IMR-90 (cell line): Measurements from ENCODE around the gene TEX264. TPM values are rescaled to one million over a fixed set of nuclear protein-coding genes. Genes with fewer than 3 reads are reported as not detected.

Experiments used
- ATAC-seq: fragments of 200-7000 bp; cut with Tn5 transposase; 2 replicates; pipeline ENCODE4 v1.9.1; 2020; ENCODE audit warnings: low read depth, mild to moderate bottlenecking, moderate library complexity
- BruUV-seq: library from RNA; stranded (reverse); fragments of 400-500 nt; replicated peaks from 2 replicates; lab custom pipeline; 2021; lab: Mats Ljungman, UMichigan
- CTCF ChIA-PET: fragments of 300-600 bp; formaldehyde crosslinking; extraction: SDS; loops from one replicate; lab custom pipeline; 2021; ENCODE audit warnings: antibody characterized with exemption; lab: Yijun Ruan, JAX
- POLR2A ChIA-PET: fragments of 300-600 bp; sonication (Branson Sonifier 250); formaldehyde crosslinking; loops from one replicate; lab custom pipeline; 2022; ENCODE audit warnings: antibody characterized with exemption; ENCODE audit not compliant: unreplicated experiment; lab: Charles Lee
- DNase-seq: peaks from one replicate; pipeline ENCODE4 v3.0.0; 2013
- H2AFZ ChIP-seq: replicated peaks from 2 replicates; pipeline ENCODE3; 2013; ENCODE audit warnings: low read length, mild to moderate bottlenecking; ENCODE audit not compliant: poor library complexity
- H2AK5ac ChIP-seq: 2 replicates; pipeline ENCODE4 v1.6.1; 2013; ENCODE audit warnings: low read depth, low read length, inconsistent platforms
- H2AK9ac ChIP-seq: replicated peaks from 2 replicates; pipeline ENCODE3; 2013; ENCODE audit warnings: mild to moderate bottlenecking, low read depth, low read length, moderate library complexity; ENCODE audit not compliant: poor library complexity
- H2BK120ac ChIP-seq: 2 replicates; pipeline ENCODE4 v1.6.1; 2013; ENCODE audit warnings: low read depth, low read length, inconsistent platforms
- H2BK15ac ChIP-seq: 3 replicates; pipeline ENCODE4 v1.6.1; 2013; ENCODE audit warnings: low read depth, low read length, inconsistent platforms
- H2BK20ac ChIP-seq: 2 replicates; pipeline ENCODE4 v1.6.1; 2013; ENCODE audit warnings: low read depth, mild to moderate bottlenecking, inconsistent platforms, low read length, moderate library complexity
- H2BK5ac ChIP-seq: 2 replicates; pipeline ENCODE4 v1.6.1; 2013; ENCODE audit warnings: mild to moderate bottlenecking, low read depth, low read length, inconsistent platforms; ENCODE audit not compliant: poor library complexity, severe bottlenecking
- H3K14ac ChIP-seq: replicated peaks from 2 replicates; pipeline ENCODE4 v1.6.1; 2013; ENCODE audit warnings: low read depth, low read length, inconsistent platforms
- H3K18ac ChIP-seq: 2 replicates; pipeline ENCODE4 v1.6.1; 2013; ENCODE audit warnings: low read depth, low read length, control low read depth
- H3K23ac ChIP-seq: 2 replicates; pipeline ENCODE4 v1.6.1; 2013; ENCODE audit warnings: low read depth, low read length, inconsistent platforms
- H3K27ac ChIP-seq: 2 replicates; pipeline ENCODE4 v1.5.1; 2013; ENCODE audit warnings: mild to moderate bottlenecking, control low read depth, low read length; ENCODE audit not compliant: insufficient read depth
- H3K27me3 ChIP-seq: 2 replicates; pipeline ENCODE4 v1.6.1; 2013; ENCODE audit warnings: low read length; ENCODE audit not compliant: control insufficient read depth, insufficient read depth
- H3K36me3 ChIP-seq: 2 replicates; pipeline ENCODE4 v1.6.1; 2013; ENCODE audit warnings: low read length, mixed read lengths; ENCODE audit not compliant: control insufficient read depth, insufficient read depth
- H3K4ac ChIP-seq: 2 replicates; pipeline ENCODE4 v1.6.1; 2013; ENCODE audit warnings: low read depth, low read length, inconsistent platforms
- H3K4me1 ChIP-seq: 2 replicates; pipeline ENCODE4 v1.6.1; 2013; ENCODE audit warnings: low read length, mixed read lengths; ENCODE audit not compliant: control insufficient read depth, insufficient read depth
- H3K4me2 ChIP-seq: 2 replicates; pipeline ENCODE4 v1.6.1; 2013; ENCODE audit warnings: low read depth, mild to moderate bottlenecking, control low read depth, low read length, moderate library complexity
- H3K4me3 ChIP-seq: 2 replicates; pipeline ENCODE4 v1.5.1; 2013; ENCODE audit warnings: low read depth, mild to moderate bottlenecking, control low read depth, low read length, moderate library complexity; ENCODE audit not compliant: insufficient read depth
- H3K56ac ChIP-seq: 2 replicates; pipeline ENCODE4 v1.6.1; 2013; ENCODE audit warnings: low read length, inconsistent platforms; ENCODE audit not compliant: insufficient read depth; ENCODE audit errors: extremely low read depth
- H3K79me1 ChIP-seq, 2 experiments: 2 replicates each; pipeline ENCODE4 v1.6.1; 2013; ENCODE audit warnings: low read length in 2 of 2, inconsistent platforms in 1 of 2, low read depth in 1 of 2
- H3K9ac ChIP-seq: 2 replicates; pipeline ENCODE4 v1.6.1; 2013; ENCODE audit warnings: low read depth, low read length, control low read depth
- H3K9me1 ChIP-seq: 2 replicates; pipeline ENCODE4 v1.6.1; 2013; ENCODE audit warnings: low read length, inconsistent platforms; ENCODE audit not compliant: insufficient read depth
- H3K9me3 ChIP-seq: 2 replicates; pipeline ENCODE4 v1.6.1; 2013; ENCODE audit warnings: low read length; ENCODE audit not compliant: control insufficient read depth, insufficient read depth
- H4K20me1 ChIP-seq: 2 replicates; pipeline ENCODE4 v1.6.1; 2013; ENCODE audit warnings: low read length, inconsistent platforms; ENCODE audit not compliant: insufficient read depth
- H4K5ac ChIP-seq: 2 replicates; pipeline ENCODE4 v1.6.1; 2013; ENCODE audit warnings: mild to moderate bottlenecking, low read depth, low read length, control low read depth
- H4K8ac ChIP-seq, 2 experiments: 2 replicates each; pipeline ENCODE4 v1.6.1; 2013; ENCODE audit warnings: low read depth in 2 of 2, low read length in 2 of 2, control low read depth in 1 of 2, inconsistent platforms in 1 of 2
- H4K91ac ChIP-seq: 2 replicates; pipeline ENCODE4 v1.6.1; 2013; ENCODE audit warnings: low read depth, low read length, inconsistent platforms; ENCODE audit not compliant: insufficient read depth
- BHLHE40 ChIP-seq: fragments of 150-350 bp; IDR thresholded peaks from 2 replicates; pipeline ENCODE4 v1.6.1; 2016; ENCODE audit warnings: mild to moderate bottlenecking, low read depth, low read length
- FOS ChIP-seq: fragments of 150-350 bp; IDR thresholded peaks from 2 replicates; pipeline ENCODE4 v1.6.1; 2016; ENCODE audit warnings: low read depth, low read length
- MXI1 ChIP-seq: IDR thresholded peaks from 2 replicates; pipeline ENCODE4 v1.6.1; 2012; ENCODE audit warnings: low read depth, mild to moderate bottlenecking, low read length, moderate library complexity, borderline replicate concordance
- NFE2L2 ChIP-seq: fragments of 150-350 bp; IDR thresholded peaks from 2 replicates; pipeline ENCODE4 v1.6.1; 2016; ENCODE audit warnings: low read depth, mild to moderate bottlenecking, low read length
- SMC3 ChIP-seq: fragments of 150-350 bp; IDR thresholded peaks from 2 replicates; pipeline ENCODE4 v1.6.1; 2016; ENCODE audit warnings: low read depth, mild to moderate bottlenecking, antibody characterized with exemption, low read length, moderate library complexity
- WGBS, 2 experiments: methylation state at CpG; one replicate each; pipeline versions ENCODE4 v1.1.5 to v1.1.7; 2013; ENCODE audit warnings: missing lambda C conversion rate in 2 of 2; ENCODE audit not compliant: insufficient read length in 1 of 2; ENCODE audit errors: extremely low coverage in 2 of 2; 5-methylcytosine and 5-hydroxymethylcytosine counted together
- dilution Hi-C: fragments of 300-500 bp; cut with HindIII; formaldehyde crosslinking; loops from one replicate; pipeline ENCODE4 v1.14.3; 2018; ENCODE audit warnings: low sequenced_read_pairs; ENCODE audit not compliant: unreplicated experiment
- in situ Hi-C: fragments of 300-500 bp; cut with MboI; formaldehyde crosslinking; loops from 3 replicates; pipeline ENCODE4 v1.14.3; 2019; ENCODE audit warnings: low sequenced_read_pairs, inconsistent platforms, mixed read lengths
- intact Hi-C: fragments of 100-400 bp; cut with micrococcal nuclease; formaldehyde crosslinking; loops from 2 replicates; pipeline ENCODE4 v1.10.0; 2022
- polyA plus RNA-seq, 3 experiments: library from polyadenylated mRNA; depleted of rRNA; stranded (reverse); fragments of >200 nt; gene quantifications; 2 replicates each; pipeline ENCODE4 v1.2.3, GENCODE V29; 2012; ENCODE audit warnings: low replicate concordance in 1 of 3
- total RNA-seq: library from RNA; depleted of rRNA; stranded (reverse); fragments of >200 nt; gene quantifications from 2 replicates; pipeline ENCODE4 v1.2.3, GENCODE V29; 2012

The TEX264 gene
- total and polyA plus RNA-seq, 2 of the 4 experiments (the other 2 are of a cell fraction), result 30.3 to 45.0 TPM

- WGBS, 2 experiments, result no CpG with 5 or more reads among the region's 3 CpGs
- no peaks in the 10 kb centered on the region for H4K20me1 ChIP-seq
- H2BK20ac ChIP-seq, result no peak overlapping the region
- no peak overlapping the region for H3K27ac ChIP-seq
- H3K79me1 ChIP-seq, result no peaks in the 10 kb centered on the region
- no peak overlapping the region for H3K23ac ChIP-seq
- in situ Hi-C loops, result no loop called here
- no peak overlapping the region for H3K18ac ChIP-seq
- H3K9me1 ChIP-seq, result no peaks in the 10 kb centered on the region
- intact Hi-C loops, result no loop called here
- H3K4me1 ChIP-seq, result no peaks in the 10 kb centered on the region
- DNase-seq (no peak), ATAC-seq (no peak)
- H3K4me2 ChIP-seq, result no peak overlapping the region
- ChIA-PET POLR2A (no interaction called here), CTCF (no interaction called here)
- TF ChIP-seq SMC3 (no peak), NFE2L2 (no peak), FOS (no peak), BHLHE40 (no peak), MXI1 (no peak)
- no peak overlapping the region for H2AK5ac ChIP-seq
- H3K56ac ChIP-seq, result no peak overlapping the region
- H2AFZ ChIP-seq, result no peak overlapping the region
- H4K8ac ChIP-seq, result no peak overlapping the region
- H4K91ac ChIP-seq, result no peak overlapping the region
- H2AK9ac ChIP-seq, result no peak overlapping the region
- no peak overlapping the region for H4K5ac ChIP-seq
- H2BK5ac ChIP-seq, result no peak overlapping the region
- H3K9me3 ChIP-seq, result no peaks in the 10 kb centered on the region
- no TSS peak for BruUV-seq
- dilution Hi-C loops, result no loop called here
- H3K27me3 ChIP-seq, result no peaks in the 10 kb centered on the region
- H3K4ac ChIP-seq, result no peak overlapping the region
- no peak overlapping the region for H2BK15ac ChIP-seq
- H3K9ac ChIP-seq, result no peak overlapping the region
- H3K36me3 ChIP-seq, result peaks cover 36% of the 10 kb centered on the region
- H3K14ac ChIP-seq, result no peak overlapping the region
- H2BK120ac ChIP-seq, result no peak overlapping the region
- no peak overlapping the region for H3K4me3 ChIP-seq
Measured at GRCh38 chr3:51657234-51657633, 13.8 kb upstream of the TEX264 start.
